ENCODE data around the gene KLHL1. TPM values are rescaled to one million over a fixed set of nuclear protein-coding genes. Genes with fewer than 3 reads are reported as not detected.

Gene KLHL1
- total and polyA plus RNA-seq, 2 donors from 2014 or later, result 0.13 TPM; not detected in 1

DNA sequence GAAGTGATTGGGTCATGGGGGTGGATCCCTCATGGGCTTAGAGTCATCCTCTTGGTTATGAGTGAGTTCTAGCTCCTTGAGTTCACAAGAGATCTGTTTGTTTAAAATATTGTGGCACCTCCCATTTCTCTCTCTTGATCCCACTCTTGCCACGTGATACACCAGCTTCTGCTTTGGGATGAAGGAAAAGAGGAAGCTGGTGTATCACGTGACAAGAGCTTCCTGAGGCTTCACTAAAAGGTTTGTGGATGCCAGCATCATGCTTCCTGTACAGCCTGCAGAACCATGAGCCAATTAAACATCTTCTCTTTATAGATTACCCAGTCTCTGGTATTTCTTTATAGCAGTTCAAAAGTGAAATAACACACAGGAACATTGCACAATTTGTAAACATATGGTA lies 353.2 kb downstream of the KLHL1 start:
- intact Hi-C loops (cut with DNase I), result no loop called here
- no peak for FAIRE-seq
- no peaks in the 10 kb centered on the region for H3K27me3 ChIP-seq (ENCODE audit: control insufficient read depth, insufficient read depth, low read length)
- no peak overlapping the region for H3K9ac ChIP-seq (ENCODE audit: low read length in 3 of 3)
- H3K4me1 ChIP-seq (ENCODE audit: control insufficient read depth in 2 of 3, insufficient read depth in 2 of 3, low read depth in 1 of 3, low read length in 3 of 3), result no peaks in the 10 kb centered on the region
- no peaks in the 10 kb centered on the region for H3K36me3 ChIP-seq (ENCODE audit: control insufficient read depth in 2 of 3, insufficient read depth in 3 of 3, low read length in 3 of 3)
- no peaks in the 10 kb centered on the region for H3K9me3 ChIP-seq (ENCODE audit: control insufficient read depth in 2 of 3, insufficient read depth in 1 of 3, low read length in 3 of 3)
- DNase-seq, result no peak
- H3K27ac ChIP-seq (ENCODE audit: low read depth in 2 of 2, low read length in 2 of 2), result no peak overlapping the region
- TF ChIP-seq, protein P1, sequence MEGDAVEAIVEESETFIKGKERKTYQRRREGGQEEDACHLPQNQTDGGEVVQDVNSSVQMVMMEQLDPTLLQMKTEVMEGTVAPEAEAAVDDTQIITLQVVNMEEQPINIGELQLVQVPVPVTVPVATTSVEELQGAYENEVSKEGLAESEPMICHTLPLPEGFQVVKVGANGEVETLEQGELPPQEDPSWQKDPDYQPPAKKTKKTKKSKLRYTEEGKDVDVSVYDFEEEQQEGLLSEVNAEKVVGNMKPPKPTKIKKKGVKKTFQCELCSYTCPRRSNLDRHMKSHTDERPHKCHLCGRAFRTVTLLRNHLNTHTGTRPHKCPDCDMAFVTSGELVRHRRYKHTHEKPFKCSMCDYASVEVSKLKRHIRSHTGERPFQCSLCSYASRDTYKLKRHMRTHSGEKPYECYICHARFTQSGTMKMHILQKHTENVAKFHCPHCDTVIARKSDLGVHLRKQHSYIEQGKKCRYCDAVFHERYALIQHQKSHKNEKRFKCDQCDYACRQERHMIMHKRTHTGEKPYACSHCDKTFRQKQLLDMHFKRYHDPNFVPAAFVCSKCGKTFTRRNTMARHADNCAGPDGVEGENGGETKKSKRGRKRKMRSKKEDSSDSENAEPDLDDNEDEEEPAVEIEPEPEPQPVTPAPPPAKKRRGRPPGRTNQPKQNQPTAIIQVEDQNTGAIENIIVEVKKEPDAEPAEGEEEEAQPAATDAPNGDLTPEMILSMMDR (IDR thresholded peaks at IDR 0.05; ENCODE audit: borderline replicate concordance, extremely low read depth, insufficient read depth), result no peak
- H3K4me3 ChIP-seq (ENCODE audit: low read length in 3 of 3), result no peak overlapping the region

GRCh38 chr13:69751259-69751658 lies 357.0 kb downstream of the KLHL1 start:
- DNase-seq, result no peak
- H3K27me3 ChIP-seq (ENCODE audit: control insufficient read depth, insufficient read depth, low read length), result no peaks in the 10 kb centered on the region
- no peak for FAIRE-seq
- intact Hi-C loops (cut with DNase I), result no loop called here
- H3K4me3 ChIP-seq (ENCODE audit: low read length in 3 of 3), result no peak overlapping the region
- TF ChIP-seq, protein P1 (IDR thresholded peaks at IDR 0.05; ENCODE audit: borderline replicate concordance, extremely low read depth, insufficient read depth), result no peak
- H3K9ac ChIP-seq (ENCODE audit: low read length in 3 of 3), result no peak overlapping the region
- no peak overlapping the region for H3K27ac ChIP-seq (ENCODE audit: low read depth in 2 of 2, low read length in 2 of 2)
- H3K9me3 ChIP-seq (ENCODE audit: control insufficient read depth in 2 of 3, insufficient read depth in 1 of 3, low read length in 3 of 3), result no peaks in the 10 kb centered on the region
- H3K36me3 ChIP-seq (ENCODE audit: control insufficient read depth in 2 of 3, insufficient read depth in 3 of 3, low read length in 3 of 3), result no peaks in the 10 kb centered on the region
- no peaks in the 10 kb centered on the region for H3K4me1 ChIP-seq (ENCODE audit: control insufficient read depth in 2 of 3, insufficient read depth in 2 of 3, low read depth in 1 of 3, low read length in 3 of 3)

GRCh38 chr13:69737129-69737935 lies 370.9 kb downstream of the KLHL1 start:
- H3K36me3 ChIP-seq (ENCODE audit: control insufficient read depth in 2 of 3, insufficient read depth in 3 of 3, low read length in 3 of 3), result no peaks in the 10 kb centered on the region
- no peaks in the 10 kb centered on the region for H3K27me3 ChIP-seq (ENCODE audit: control insufficient read depth, insufficient read depth, low read length)
- TF ChIP-seq, protein P1 (IDR thresholded peaks at IDR 0.05; ENCODE audit: borderline replicate concordance, extremely low read depth, insufficient read depth), result no peak
- DNase-seq, result no peak
- H3K27ac ChIP-seq (ENCODE audit: low read depth in 2 of 2, low read length in 2 of 2), result no peak overlapping the region
- intact Hi-C loops (cut with DNase I), result no loop called here
- H3K4me1 ChIP-seq (ENCODE audit: control insufficient read depth in 2 of 3, insufficient read depth in 2 of 3, low read depth in 1 of 3, low read length in 3 of 3), result no peaks in the 10 kb centered on the region
- no peak for FAIRE-seq
- H3K4me3 ChIP-seq (ENCODE audit: low read length in 3 of 3), result no peak overlapping the region
- H3K9ac ChIP-seq (ENCODE audit: low read length in 3 of 3), result no peak overlapping the region
- H3K9me3 ChIP-seq (ENCODE audit: control insufficient read depth in 2 of 3, insufficient read depth in 1 of 3, low read length in 3 of 3), result no peaks in the 10 kb centered on the region
